Body of pancreas (tissue), 4 donors: ENCODE data around the gene SHF. TPM values are rescaled to one million over a fixed set of nuclear protein-coding genes. Genes with fewer than 3 reads are reported as not detected.
A peak's percentile ranks its signal among the peaks of the same experiment; 100 is the strongest.

Experiments used
- ATAC-seq: fragments of 150-250 bp; one replicate; pipeline ENCODE4 v1.9.1; 2016
- DNase-seq, 4 donors: peaks; one replicate each; pipeline ENCODE4 v3.0.0-alpha.2; 2019
- H3K27ac ChIP-seq, 4 donors: fragments of 200-600 bp; sonication (generic); 1 replicate in 3 of 4; 2 replicates in 1 of 4; pipeline versions ENCODE4 v1.5.1 to v1.6.1; 2016 to 2019; ENCODE audit warnings: mild to moderate bottlenecking in 1 of 4, mixed read lengths in 1 of 4, moderate library complexity in 1 of 4
- H3K27me3 ChIP-seq, 2 donors: fragments of 200-600 bp; sonication (generic); one replicate each; pipeline ENCODE4 v1.6.0; 2016; ENCODE audit warnings: mild to moderate bottlenecking in 1 of 2
- H3K36me3 ChIP-seq, 2 donors: fragments of 200-600 bp; sonication (generic); replicated peaks in 1 of 2; 2 replicates each; pipeline ENCODE4 v1.5.1; 2016; ENCODE audit warnings: low read depth in 2 of 2; ENCODE audit not compliant: insufficient read depth in 1 of 2
- H3K4me1 ChIP-seq: fragments of 200-600 bp; sonication (generic); one replicate; pipeline ENCODE4 v1.6.0; 2016
- H3K4me3 ChIP-seq, 2 donors: fragments of 200-600 bp; sonication (generic); 1 replicate in 1 of 2; 2 replicates in 1 of 2; pipeline ENCODE4 v1.5.1; 2016 to 2019
- H3K9me3 ChIP-seq, 3 donors: fragments of 200-600 bp; sonication (generic); 1 replicate in 2 of 3; 2 replicates in 1 of 3; pipeline ENCODE4 v1.5.1; 2016
- POLR2A ChIP-seq, 3 donors: fragments of 450-650 bp; IDR thresholded peaks; one replicate each; pipeline ENCODE4 v1.6.1; 2016; ENCODE audit warnings: antibody characterized with exemption in 3 of 3, mild to moderate bottlenecking in 2 of 3
- WGBS, 2 donors: methylation state at CpG; one replicate each; pipeline ENCODE4 v1.1.5; 2017; 5-methylcytosine and 5-hydroxymethylcytosine counted together
- intact Hi-C: fragments of 100-400 bp; cut with DNase I; formaldehyde crosslinking; loops from one replicate; pipeline ENCODE4 v1.15.1; 2023
- total RNA-seq, 2 donors: library from RNA; depleted of rRNA; stranded (reverse); fragments of >200 nt; gene quantifications; one replicate each; pipeline ENCODE4 v1.1.0, GENCODE V29; 2016
- TF ChIP-seq, protein P1 (sequence below), 7 experiments: fragments of 450-650 bp in 4 of 7; fragments of 200-600 bp in 3 of 7; sonication (generic) in 3 of 7; IDR thresholded peaks; one replicate each; pipeline ENCODE4 v1.5.1; 2016 to 2019; ENCODE audit warnings: antibody characterized with exemption in 7 of 7

Gene SHF
- total RNA-seq, 2 donors from 2014 or later = 2.0 to 2.9 TPM

DNA sequence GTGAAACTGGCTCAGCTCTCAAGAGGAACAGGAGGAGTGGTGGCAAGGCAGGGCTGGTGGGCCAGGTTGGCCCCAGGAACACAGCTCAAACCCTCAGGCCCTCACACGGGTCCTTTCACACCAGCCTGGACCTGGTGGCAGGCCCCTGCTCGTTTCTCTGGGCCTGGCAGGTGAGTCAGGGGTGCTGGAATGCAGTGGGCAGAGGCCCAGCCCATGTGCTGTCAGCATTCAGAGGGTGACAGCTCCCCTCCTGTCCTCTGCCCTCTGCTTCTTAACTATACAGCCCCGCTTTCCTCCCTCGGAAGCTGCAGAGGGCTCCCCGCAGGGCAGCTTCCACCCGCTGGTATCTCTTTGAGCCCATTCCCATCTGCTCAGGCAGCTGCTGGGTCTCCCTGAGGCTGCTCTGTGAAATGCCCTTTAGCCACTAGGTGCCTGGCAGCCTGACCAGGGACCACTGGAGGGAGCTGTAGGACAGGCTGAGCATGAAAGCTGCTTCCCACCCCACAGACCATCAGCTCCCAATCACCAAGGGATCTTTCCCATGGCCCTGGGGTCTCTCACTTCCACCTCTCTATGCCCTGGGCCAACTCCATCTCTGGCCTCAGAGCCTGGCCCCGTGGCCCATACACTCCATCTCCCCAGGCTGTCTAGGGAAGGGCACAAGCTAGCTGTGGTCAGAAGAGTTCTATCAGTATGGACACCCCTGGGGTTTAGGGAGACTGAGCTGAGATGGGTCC lies 24.8 kb downstream of the SHF start:
- Histone ChIP-seq H3K36me3 (no peaks in the 10 kb centered on the region), H3K27ac (no peak overlapping the region), H3K4me1 (peaks cover 28% of the 10 kb centered on the region), H3K27me3 (no peaks in the 10 kb centered on the region), H3K9me3 (no peaks in the 10 kb centered on the region), H3K4me3 (no peak overlapping the region)
- WGBS, 2 donors = 0 to 7% methylated on average over 7 of the region's 7 CpGs
- peak; percentile 81 to 89 (median 84) for DNase-seq
- intact Hi-C loops = no loop called here
- no peak for TF ChIP-seq POLR2A (IDR thresholded peaks at IDR 0.05)
- TF ChIP-seq, protein P1, sequence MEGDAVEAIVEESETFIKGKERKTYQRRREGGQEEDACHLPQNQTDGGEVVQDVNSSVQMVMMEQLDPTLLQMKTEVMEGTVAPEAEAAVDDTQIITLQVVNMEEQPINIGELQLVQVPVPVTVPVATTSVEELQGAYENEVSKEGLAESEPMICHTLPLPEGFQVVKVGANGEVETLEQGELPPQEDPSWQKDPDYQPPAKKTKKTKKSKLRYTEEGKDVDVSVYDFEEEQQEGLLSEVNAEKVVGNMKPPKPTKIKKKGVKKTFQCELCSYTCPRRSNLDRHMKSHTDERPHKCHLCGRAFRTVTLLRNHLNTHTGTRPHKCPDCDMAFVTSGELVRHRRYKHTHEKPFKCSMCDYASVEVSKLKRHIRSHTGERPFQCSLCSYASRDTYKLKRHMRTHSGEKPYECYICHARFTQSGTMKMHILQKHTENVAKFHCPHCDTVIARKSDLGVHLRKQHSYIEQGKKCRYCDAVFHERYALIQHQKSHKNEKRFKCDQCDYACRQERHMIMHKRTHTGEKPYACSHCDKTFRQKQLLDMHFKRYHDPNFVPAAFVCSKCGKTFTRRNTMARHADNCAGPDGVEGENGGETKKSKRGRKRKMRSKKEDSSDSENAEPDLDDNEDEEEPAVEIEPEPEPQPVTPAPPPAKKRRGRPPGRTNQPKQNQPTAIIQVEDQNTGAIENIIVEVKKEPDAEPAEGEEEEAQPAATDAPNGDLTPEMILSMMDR (IDR thresholded peaks at IDR 0.05) = peak; percentile 78 to 98 (median 93)
- ATAC-seq = peak; percentile 56

DNA sequence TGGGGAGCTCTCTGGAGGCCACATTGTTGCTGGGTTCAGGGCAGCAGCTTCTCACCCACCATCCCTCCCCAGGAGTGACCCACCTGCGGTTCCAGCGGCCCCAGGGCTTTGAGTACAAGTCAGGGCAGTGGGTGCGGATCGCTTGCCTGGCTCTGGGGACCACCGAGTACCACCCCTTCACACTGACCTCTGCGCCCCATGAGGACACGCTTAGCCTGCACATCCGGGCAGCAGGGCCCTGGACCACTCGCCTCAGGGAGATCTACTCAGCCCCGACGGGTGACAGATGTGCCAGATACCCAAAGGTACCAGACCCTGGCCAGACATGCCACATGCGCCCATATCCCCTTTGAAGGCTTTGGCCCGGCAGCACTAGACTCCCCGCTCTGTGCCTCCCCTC lies 26.1 kb downstream of the SHF start:
- DNase-seq = no peak
- Histone ChIP-seq H3K9me3 (no peaks in the 10 kb centered on the region), H3K27ac (no peak overlapping the region), H3K4me3 (no peak overlapping the region), H3K4me1 (peaks cover 22% of the 10 kb centered on the region), H3K27me3 (no peaks in the 10 kb centered on the region), H3K36me3 (no peaks in the 10 kb centered on the region)
- intact Hi-C loops = no loop called here
- 84 to 90% methylated on average over 7 to 9 of the region's 14 CpGs for WGBS, 2 donors
- TF ChIP-seq, protein P1 (IDR thresholded peaks at IDR 0.05) = no peak
- TF ChIP-seq POLR2A (IDR thresholded peaks at IDR 0.05) = no peak
- no peak for ATAC-seq

DNA sequence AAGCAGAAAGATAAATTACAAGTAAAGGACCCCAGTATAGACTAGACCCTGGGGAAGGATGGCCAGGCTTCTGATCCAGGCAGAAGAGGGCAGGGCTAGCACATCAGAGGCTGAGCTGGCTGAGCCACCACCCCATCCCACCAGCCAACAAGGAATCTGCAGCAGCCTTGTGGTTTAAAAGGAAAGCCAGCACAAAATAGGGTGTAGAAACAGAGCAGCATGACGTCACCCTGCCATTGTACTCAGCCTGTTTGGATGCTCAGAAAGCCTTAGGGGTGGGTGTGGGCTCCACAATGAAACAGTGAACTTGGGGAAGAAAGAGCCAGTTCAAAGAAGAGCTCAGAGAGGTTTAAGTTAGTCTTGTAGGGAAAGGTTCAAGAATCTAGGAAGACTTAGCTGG lies 29.8 kb downstream of the SHF start:
- DNase-seq (no peak), ATAC-seq (no peak)
- Histone ChIP-seq H3K27me3 (no peaks in the 10 kb centered on the region), H3K4me1 (peaks cover 5% of the 10 kb centered on the region), H3K9me3 (no peaks in the 10 kb centered on the region), H3K27ac (no peak overlapping the region), H3K4me3 (no peak overlapping the region), H3K36me3 (no peaks in the 10 kb centered on the region)
- 74 to 92% methylated on average over 1 of the region's 1 CpG for WGBS, 2 donors
- no peak for TF ChIP-seq POLR2A (IDR thresholded peaks at IDR 0.05)
- TF ChIP-seq, protein P1 (IDR thresholded peaks at IDR 0.05) = no peak
- intact Hi-C loops = no loop called here

DNA sequence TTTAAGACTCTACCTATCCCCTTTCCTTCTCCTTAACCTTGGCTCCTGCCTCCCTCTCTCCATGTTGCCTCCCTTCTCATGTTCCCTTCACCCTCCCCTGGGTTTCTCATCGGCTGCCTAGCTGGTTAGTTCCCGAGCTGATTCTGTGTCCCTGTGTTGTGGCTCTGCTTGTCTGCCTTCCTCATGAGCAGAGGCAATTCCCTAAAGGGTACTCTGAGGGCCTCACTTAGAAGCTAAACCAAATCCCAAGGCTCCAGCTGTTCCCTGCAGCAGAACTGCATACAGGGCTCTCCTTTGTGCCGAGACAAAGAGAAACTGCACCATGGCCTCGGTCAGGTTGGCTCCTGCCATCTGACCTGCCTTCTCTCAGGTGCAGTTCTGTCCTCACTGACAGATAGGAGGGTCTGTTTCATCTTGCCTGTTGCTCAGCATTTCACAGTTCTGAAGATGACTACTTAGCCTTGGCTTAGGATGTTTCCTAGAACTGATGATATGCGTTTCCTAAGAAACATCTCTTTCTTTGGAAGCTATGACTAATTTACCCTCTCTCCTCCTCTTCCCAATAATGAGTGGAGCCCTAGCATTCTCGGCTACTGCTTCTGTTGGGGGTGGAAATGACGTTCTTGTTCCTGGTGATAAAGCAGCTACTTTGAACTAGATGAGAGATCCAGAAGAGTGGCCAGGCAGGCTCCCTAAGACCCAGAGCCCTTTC lies 30.9 kb downstream of the SHF start:
- no peak overlapping the region for H3K27ac ChIP-seq
- H3K27me3 ChIP-seq = no peaks in the 10 kb centered on the region
- no peaks in the 10 kb centered on the region for H3K9me3 ChIP-seq
- WGBS, 2 donors = 79 to 86% methylated on average over 5 to 7 of the region's 7 CpGs
- H3K4me3 ChIP-seq = no peak overlapping the region
- DNase-seq (no peak), ATAC-seq (no peak)
- no peaks in the 10 kb centered on the region for H3K4me1 ChIP-seq
- no peaks in the 10 kb centered on the region for H3K36me3 ChIP-seq
- intact Hi-C loops = no loop called here
- TF ChIP-seq POLR2A (IDR thresholded peaks at IDR 0.05) = no peak
- TF ChIP-seq, protein P1 (IDR thresholded peaks at IDR 0.05) = no peak
